ENCODE data around the gene OR6K2.
"Not testable (repeated sequence)": the region's sequence is repeated elsewhere in the genome, so short reads cannot be mapped to it uniquely, and the experiment has no call there.

The OR6K2 gene

GRCh38 chr1:158700552-158700951 lies at the start of gene OR6K2:
Gene OR6K2, minus strand, starts transcription at chr1:158700652. Its CDS starts 0 bp downstream, at chr1:158700652.
- no peak for DNase-seq

- no peak for DNase-seq
Measured at GRCh38 chr1:158735848-158736247, 35.4 kb upstream of the OR6K2 start.

- DNase-seq, result no peak
Measured at GRCh38 chr1:158732524-158732923, 32.1 kb upstream of the OR6K2 start.

GRCh38 chr1:158731707-158732106 lies 31.3 kb upstream of the OR6K2 start:
- no peak for DNase-seq

- DNase-seq, result no peak
Measured at GRCh38 chr1:158730453-158730852, 30.0 kb upstream of the OR6K2 start.

- no peak for DNase-seq
Measured at GRCh38 chr1:158728510-158729225, 28.2 kb upstream of the OR6K2 start.

- DNase-seq, result no peak
Measured at GRCh38 chr1:158724442-158724841, 24.0 kb upstream of the OR6K2 start.

- DNase-seq, result no peak
Measured at GRCh38 chr1:158720620-158721019, 20.2 kb upstream of the OR6K2 start, which contains the start of gene OR6K3. Gene OR6K3, minus strand, starts transcription at chr1:158720720. Its CDS starts 2,605 bp downstream, at chr1:158718115.

GRCh38 chr1:158719664-158720063 lies 19.2 kb upstream of the OR6K2 start:
- DNase-seq, result no peak

GRCh38 chr1:158717344-158717743 lies 16.9 kb upstream of the OR6K2 start:
- DNase-seq, result no peak

- no peak for DNase-seq
Measured at GRCh38 chr1:158716335-158716734, 15.9 kb upstream of the OR6K2 start.

- no peak for DNase-seq
Measured at GRCh38 chr1:158714754-158715153, 14.3 kb upstream of the OR6K2 start.

- no peak for DNase-seq
Measured at GRCh38 chr1:158711098-158711497, 10.6 kb upstream of the OR6K2 start.

- no peak for DNase-seq
Measured at GRCh38 chr1:158706096-158706495, 5.6 kb upstream of the OR6K2 start.

- no peak for DNase-seq
Measured at GRCh38 chr1:158694596-158694995, 5.9 kb downstream of the OR6K2 start.

GRCh38 chr1:158692356-158692755 lies 8.1 kb downstream of the OR6K2 start:
- DNase-seq, result no peak

- DNase-seq, result no peak
Measured at GRCh38 chr1:158691907-158692306, 8.5 kb downstream of the OR6K2 start.

- DNase-seq, result not testable (repeated sequence)
Measured at GRCh38 chr1:158691149-158691548, 9.3 kb downstream of the OR6K2 start.

GRCh38 chr1:158689875-158690274 lies 10.6 kb downstream of the OR6K2 start:
- DNase-seq, result no peak

GRCh38 chr1:158689110-158689509 lies 11.3 kb downstream of the OR6K2 start:
- DNase-seq, result no peak

GRCh38 chr1:158688343-158688742 lies 12.1 kb downstream of the OR6K2 start:
- DNase-seq, result not testable (repeated sequence)

GRCh38 chr1:158687037-158687436 lies 13.4 kb downstream of the OR6K2 start:
- no peak for DNase-seq

GRCh38 chr1:158686111-158687009 lies 14.1 kb downstream of the OR6K2 start, which contains the start of gene SPTA1:
Gene SPTA1, minus strand, starts transcription at chr1:158686715. Its CDS starts 198 bp downstream, at chr1:158686517.
- no peak for DNase-seq

GRCh38 chr1:158685085-158685484 lies 15.4 kb downstream of the OR6K2 start:
- DNase-seq, result no peak

Measured in stimulated activated CD4-positive, alpha-beta T cell treated with anti-CD3 and anti-CD28 coated beads, Interleukin-4, amount 100 ng/mL, for 4 hours (primary cell).